Tibial artery (tissue), 4 donors: ENCODE results near the gene PRSS56.

Experiments
- DNase-seq, 2 donors: peaks; one replicate each; pipeline ENCODE4 v3.0.0-alpha.2; 2019
- H3K27ac ChIP-seq, 2 donors: fragments of 200-600 bp; sonication (generic) in 1 of 2; 1 replicate in 1 of 2; 2 replicates in 1 of 2; pipeline ENCODE4 v1.5.1; 2018 to 2019; ENCODE audit warnings: mild to moderate bottlenecking in 1 of 2
- H3K27me3 ChIP-seq, 2 donors: fragments of 200-600 bp; sonication (generic) in 1 of 2; one replicate each; pipeline versions ENCODE4 v1.5.1 to v1.6.0; 2016 to 2019
- H3K36me3 ChIP-seq, 3 donors: fragments of 200-600 bp; sonication (generic) in 2 of 3; one replicate each; pipeline ENCODE4 v1.5.1; 2016 to 2019; ENCODE audit warnings: mild to moderate bottlenecking in 2 of 3
- H3K4me1 ChIP-seq, 4 donors: fragments of 200-600 bp; sonication (generic) in 2 of 4; 1 replicate in 3 of 4; 2 replicates in 1 of 4; pipeline ENCODE4 v1.5.1; 2016 to 2019
- H3K4me3 ChIP-seq, 2 donors: fragments of 200-600 bp; sonication (generic) in 1 of 2; 1 replicate in 1 of 2; 2 replicates in 1 of 2; pipeline ENCODE4 v1.5.1; 2018 to 2019; ENCODE audit warnings: mild to moderate bottlenecking in 2 of 2
- H3K9me3 ChIP-seq, 3 donors: fragments of 200-600 bp; sonication (generic) in 1 of 3; one replicate each; pipeline ENCODE4 v1.5.1; 2016 to 2019
- intact Hi-C: fragments of 100-400 bp; cut with DNase I; formaldehyde crosslinking; loops from one replicate; pipeline ENCODE4 v1.15.0; 2023; ENCODE audit warnings: low total_unique reads
- TF ChIP-seq, protein P1 (sequence below), 2 experiments: fragments of 200-600 bp in 1 of 2; fragments of 450-650 bp in 1 of 2; IDR thresholded peaks; one replicate each; pipeline ENCODE4 v1.5.1; 2017 to 2019; ENCODE audit warnings: antibody characterized with exemption in 2 of 2, mild to moderate bottlenecking in 1 of 2, moderate library complexity in 1 of 2

Gene PRSS56

DNA sequence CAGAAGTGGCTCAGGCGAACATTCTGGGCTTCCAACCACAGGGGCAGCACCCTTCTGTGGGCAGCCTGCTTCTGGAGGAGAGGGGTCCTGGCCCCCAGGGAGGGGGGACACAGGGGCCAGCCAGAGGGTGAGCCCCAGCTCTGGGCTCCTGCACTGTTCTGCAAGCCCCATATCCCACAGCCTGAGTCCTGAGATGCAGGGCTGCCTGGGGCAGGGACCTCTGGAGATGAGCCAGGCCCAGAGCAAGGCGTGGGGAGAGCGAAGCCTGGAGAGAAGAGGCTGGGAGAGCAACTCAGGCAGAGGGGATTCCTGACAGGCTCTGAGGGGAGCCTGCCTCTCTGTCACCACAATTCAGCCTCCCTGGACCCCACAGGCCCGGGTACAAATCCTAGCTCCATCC, 13.5 kb upstream of the PRSS56 start:
- intact Hi-C loops = no loop called here
- no peak for DNase-seq
- Histone ChIP-seq H3K4me1 (peaks cover 0 to 19% (median 15%) of the 10 kb centered on the region in 4 donors), H3K27me3 (peaks cover 0 to 74% of the 10 kb centered on the region in 2 donors), H3K4me3 (no peak overlapping the region), H3K36me3 (no peaks in the 10 kb centered on the region), H3K9me3 (no peaks in the 10 kb centered on the region), H3K27ac (no peak overlapping the region)
- TF ChIP-seq, protein P1, sequence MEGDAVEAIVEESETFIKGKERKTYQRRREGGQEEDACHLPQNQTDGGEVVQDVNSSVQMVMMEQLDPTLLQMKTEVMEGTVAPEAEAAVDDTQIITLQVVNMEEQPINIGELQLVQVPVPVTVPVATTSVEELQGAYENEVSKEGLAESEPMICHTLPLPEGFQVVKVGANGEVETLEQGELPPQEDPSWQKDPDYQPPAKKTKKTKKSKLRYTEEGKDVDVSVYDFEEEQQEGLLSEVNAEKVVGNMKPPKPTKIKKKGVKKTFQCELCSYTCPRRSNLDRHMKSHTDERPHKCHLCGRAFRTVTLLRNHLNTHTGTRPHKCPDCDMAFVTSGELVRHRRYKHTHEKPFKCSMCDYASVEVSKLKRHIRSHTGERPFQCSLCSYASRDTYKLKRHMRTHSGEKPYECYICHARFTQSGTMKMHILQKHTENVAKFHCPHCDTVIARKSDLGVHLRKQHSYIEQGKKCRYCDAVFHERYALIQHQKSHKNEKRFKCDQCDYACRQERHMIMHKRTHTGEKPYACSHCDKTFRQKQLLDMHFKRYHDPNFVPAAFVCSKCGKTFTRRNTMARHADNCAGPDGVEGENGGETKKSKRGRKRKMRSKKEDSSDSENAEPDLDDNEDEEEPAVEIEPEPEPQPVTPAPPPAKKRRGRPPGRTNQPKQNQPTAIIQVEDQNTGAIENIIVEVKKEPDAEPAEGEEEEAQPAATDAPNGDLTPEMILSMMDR (IDR thresholded peaks at IDR 0.05) = no peak

DNA sequence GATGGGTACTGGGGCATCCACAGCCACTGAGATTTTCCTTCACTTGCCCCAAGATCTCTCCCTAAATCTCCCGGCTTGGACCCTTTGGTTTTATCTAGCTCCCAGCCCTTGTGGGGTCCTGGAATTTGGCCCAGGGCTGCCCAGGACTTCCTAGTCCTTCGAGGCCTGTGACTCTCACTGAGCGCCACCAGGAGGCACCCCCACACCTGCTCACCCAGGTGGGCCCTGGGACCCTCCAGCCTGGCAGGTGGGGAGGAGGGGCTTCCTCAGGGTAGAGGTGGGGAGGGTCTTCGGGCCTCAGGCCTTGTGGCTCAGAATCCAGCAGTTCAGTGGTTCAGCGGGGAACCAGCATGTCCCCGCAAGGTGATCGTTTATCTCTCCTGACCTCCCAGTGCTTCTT, 11.9 kb upstream of the PRSS56 start:
- no peak for DNase-seq
- intact Hi-C loops = no loop called here
- H3K9me3 ChIP-seq = no peaks in the 10 kb centered on the region
- no peak overlapping the region for H3K4me3 ChIP-seq
- no peaks in the 10 kb centered on the region for H3K36me3 ChIP-seq
- TF ChIP-seq, protein P1 (IDR thresholded peaks at IDR 0.05) = no peak
- H3K27me3 ChIP-seq = peaks cover 0 to 74% of the 10 kb centered on the region in 2 donors
- H3K4me1 ChIP-seq = peaks cover 0 to 7% (median 7%) of the 10 kb centered on the region in 4 donors
- no peak overlapping the region for H3K27ac ChIP-seq

DNA sequence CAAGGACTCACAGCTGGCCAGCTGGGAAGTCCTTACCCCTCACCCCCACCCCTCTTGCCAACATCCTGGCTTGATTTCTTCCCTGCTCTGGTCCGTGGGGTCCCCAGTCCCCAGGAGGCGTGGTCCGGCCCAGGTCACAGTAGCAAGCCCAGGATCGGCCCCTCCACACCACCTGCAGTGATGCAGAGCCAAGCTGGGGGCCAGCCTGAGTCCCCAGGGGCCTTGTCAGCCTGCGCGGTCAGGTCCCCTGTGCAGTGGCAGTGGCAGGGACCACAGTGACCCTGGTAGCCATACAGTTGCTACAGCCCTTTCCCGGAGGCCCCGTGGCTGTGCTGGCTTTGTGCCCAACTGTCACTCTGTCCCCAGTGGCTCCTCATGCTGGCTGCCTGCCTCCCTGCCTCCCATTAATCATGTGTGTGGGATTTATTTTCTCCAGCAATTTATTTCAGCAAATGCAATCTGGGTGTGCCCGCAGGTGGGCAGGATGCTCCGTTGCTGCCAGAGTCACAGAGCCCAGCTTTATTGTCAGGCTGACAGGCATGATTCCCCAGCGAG, 8.8 kb upstream of the PRSS56 start:
- intact Hi-C loops = no loop called here
- no peak overlapping the region for H3K4me3 ChIP-seq
- H3K9me3 ChIP-seq = no peaks in the 10 kb centered on the region
- no peaks in the 10 kb centered on the region for H3K36me3 ChIP-seq
- no peaks in the 10 kb centered on the region for H3K4me1 ChIP-seq
- no peak for DNase-seq
- H3K27me3 ChIP-seq = peaks cover 0 to 47% of the 10 kb centered on the region in 2 donors
- no peak overlapping the region for H3K27ac ChIP-seq
- TF ChIP-seq, protein P1 (IDR thresholded peaks at IDR 0.05) = no peak

DNA sequence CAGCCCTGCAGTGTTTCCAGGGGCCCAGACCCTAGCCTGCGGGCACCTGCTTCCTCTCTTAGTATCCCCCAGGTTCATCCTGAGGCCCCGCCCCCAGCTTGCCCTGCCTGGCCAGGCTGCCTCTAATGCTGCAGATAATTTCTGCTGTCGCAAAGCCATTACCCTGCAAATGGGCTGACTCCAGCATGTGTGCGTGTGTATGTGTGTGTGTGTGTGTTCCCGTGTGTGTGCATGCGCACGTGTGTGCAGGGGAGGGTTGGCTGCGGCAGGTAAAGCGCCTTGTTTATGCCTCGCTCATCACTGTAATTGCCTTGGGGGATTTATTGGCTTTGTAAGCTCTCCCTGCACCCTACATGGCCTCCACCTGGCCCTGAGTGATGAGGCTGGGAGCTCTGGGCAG, 7.6 kb upstream of the PRSS56 start:
- H3K4me1 ChIP-seq = no peaks in the 10 kb centered on the region
- TF ChIP-seq, protein P1 (IDR thresholded peaks at IDR 0.05) = no peak
- no peaks in the 10 kb centered on the region for H3K36me3 ChIP-seq
- H3K4me3 ChIP-seq = no peak overlapping the region
- intact Hi-C loops = no loop called here
- peaks cover 0 to 41% of the 10 kb centered on the region in 2 donors for H3K27me3 ChIP-seq
- no peaks in the 10 kb centered on the region for H3K9me3 ChIP-seq
- no peak overlapping the region for H3K27ac ChIP-seq
- no peak for DNase-seq

DNA sequence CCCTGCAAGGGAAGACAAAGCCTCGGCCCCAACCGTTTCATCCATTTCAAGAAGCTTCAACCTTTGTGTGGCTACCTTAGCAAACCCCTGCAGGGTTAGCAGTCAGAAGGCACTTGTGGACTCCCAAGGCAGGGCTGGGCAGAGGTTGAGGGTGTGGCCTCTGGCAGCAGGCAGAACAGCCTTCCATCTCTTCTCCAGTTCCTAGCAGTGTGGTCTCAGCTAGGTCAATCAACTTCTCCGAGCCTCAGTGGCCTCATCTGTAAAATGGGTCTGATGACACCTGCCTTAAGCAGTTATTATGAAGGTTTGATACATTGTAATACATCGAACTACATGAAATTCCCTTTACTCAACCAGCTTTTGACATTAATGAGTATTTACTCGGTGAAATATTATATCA, 6.8 kb upstream of the PRSS56 start:
- no peaks in the 10 kb centered on the region for H3K9me3 ChIP-seq
- no peaks in the 10 kb centered on the region for H3K36me3 ChIP-seq
- H3K27ac ChIP-seq = no peak overlapping the region
- peaks cover 0 to 37% of the 10 kb centered on the region in 2 donors for H3K27me3 ChIP-seq
- DNase-seq = no peak
- no peak overlapping the region for H3K4me3 ChIP-seq
- TF ChIP-seq, protein P1 (IDR thresholded peaks at IDR 0.05) = no peak
- intact Hi-C loops = no loop called here
- H3K4me1 ChIP-seq = no peaks in the 10 kb centered on the region

DNA sequence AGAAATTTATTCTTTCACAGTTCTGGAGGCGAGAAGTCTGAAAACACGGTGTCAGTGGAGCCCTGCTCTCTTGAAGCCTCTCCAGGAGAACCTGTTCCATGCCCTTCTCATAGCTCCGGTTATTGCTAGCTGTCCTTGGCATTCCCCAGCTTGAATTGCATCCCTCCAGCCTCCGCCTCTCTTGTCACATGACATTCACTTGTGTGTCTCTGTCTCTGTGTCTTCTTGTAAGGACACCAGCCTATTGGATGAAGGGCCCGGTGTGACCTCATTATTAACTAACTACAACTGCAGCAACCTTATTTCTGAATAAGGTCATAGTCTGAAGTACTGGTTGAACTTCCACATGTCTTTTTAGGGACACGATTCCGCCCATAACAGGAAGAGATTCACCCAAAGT, 4.5 kb upstream of the PRSS56 start:
- Histone ChIP-seq H3K27me3 (peaks cover 0 to 56% of the 10 kb centered on the region in 2 donors), H3K27ac (no peak overlapping the region), H3K4me3 (no peak overlapping the region), H3K4me1 (no peaks in the 10 kb centered on the region), H3K36me3 (no peaks in the 10 kb centered on the region), H3K9me3 (no peaks in the 10 kb centered on the region)
- DNase-seq = no peak
- intact Hi-C loops = no loop called here
- TF ChIP-seq, protein P1 (IDR thresholded peaks at IDR 0.05) = no peak
